HUES64 (cell line): Measurements from ENCODE around the gene TOP1.
"Not testable (repeated sequence)": the region's sequence is repeated elsewhere in the genome, so short reads cannot be mapped to it uniquely, and the experiment has no call there.

Experiments
- H3K27ac ChIP-seq: 2 replicates; pipeline ENCODE4 v1.7.0; 2013; ENCODE audit warnings: low read depth, low read length, inconsistent platforms
- H3K27me3 ChIP-seq: 2 replicates; pipeline ENCODE4 v1.6.1; 2013; ENCODE audit warnings: mild to moderate bottlenecking, low read length; ENCODE audit not compliant: insufficient read depth
- H3K36me3 ChIP-seq: 2 replicates; pipeline ENCODE4 v1.6.1; 2013; ENCODE audit warnings: mild to moderate bottlenecking, low read length; ENCODE audit not compliant: insufficient read depth
- H3K4me1 ChIP-seq: 2 replicates; pipeline ENCODE4 v1.6.1; 2013; ENCODE audit warnings: mild to moderate bottlenecking, low read length, moderate library complexity; ENCODE audit not compliant: insufficient read depth
- H3K4me3 ChIP-seq: 2 replicates; pipeline ENCODE4 v1.5.1; 2013; ENCODE audit warnings: mild to moderate bottlenecking, low read length, moderate library complexity
- H3K9ac ChIP-seq: 2 replicates; pipeline ENCODE4 v1.6.1; 2013; ENCODE audit warnings: mild to moderate bottlenecking, low read depth, low read length
- H3K9me3 ChIP-seq: 2 replicates; pipeline ENCODE4 v1.6.1; 2013; ENCODE audit warnings: low read depth, low read length; ENCODE audit not compliant: insufficient read depth
- WGBS: fragments of 150-250, 120-280 bp; methylation state at CpG from one replicate; pipeline ENCODE4 v1.1.7; 2013; ENCODE audit warnings: missing lambda C conversion rate; 5-methylcytosine and 5-hydroxymethylcytosine counted together

Gene TOP1

GRCh38 chr20:41098703-41099250, 70.2 kb downstream of the TOP1 start:
- Histone ChIP-seq H3K27ac (no peak overlapping the region), H3K36me3 (peaks cover 92% of the 10 kb centered on the region)
- 93% methylated on average over 2 of the region's 4 CpGs for WGBS

GRCh38 chr20:41100001-41100480, 71.4 kb downstream of the TOP1 start:
- H3K4me1 ChIP-seq: no peaks in the 10 kb centered on the region

More at GRCh38 chr20:41098703-41099250, 70.2 kb downstream of the TOP1 start:
- no peaks in the 10 kb centered on the region for H3K4me1 ChIP-seq
- H3K9me3 ChIP-seq: no peaks in the 10 kb centered on the region
- H3K27me3 ChIP-seq: no peaks in the 10 kb centered on the region
- no peak overlapping the region for H3K9ac ChIP-seq
- no peak overlapping the region for H3K4me3 ChIP-seq

GRCh38 chr20:41101660-41102059, 73.0 kb downstream of the TOP1 start:
- 95% methylated on average over 1 of the region's 2 CpGs for WGBS
- Histone ChIP-seq H3K27ac (no peak overlapping the region), H3K27me3 (no peaks in the 10 kb centered on the region), H3K4me3 (no peak overlapping the region), H3K4me1 (no peaks in the 10 kb centered on the region), H3K9me3 (no peaks in the 10 kb centered on the region), H3K9ac (no peak overlapping the region), H3K36me3 (peaks cover 99% of the 10 kb centered on the region)

More at GRCh38 chr20:41100001-41100480, 71.4 kb downstream of the TOP1 start:
- no peaks in the 10 kb centered on the region for H3K27me3 ChIP-seq
- no peaks in the 10 kb centered on the region for H3K9me3 ChIP-seq
- no peak overlapping the region for H3K4me3 ChIP-seq
- WGBS: 95% methylated on average over 9 of the region's 9 CpGs
- H3K36me3 ChIP-seq: peaks cover 95% of the 10 kb centered on the region
- no peak overlapping the region for H3K27ac ChIP-seq
- no peak overlapping the region for H3K9ac ChIP-seq

- Histone ChIP-seq H3K4me3 (no peak overlapping the region), H3K9me3 (no peaks in the 10 kb centered on the region), H3K9ac (no peak overlapping the region), H3K27me3 (no peaks in the 10 kb centered on the region), H3K27ac (no peak overlapping the region), H3K36me3 (peaks cover 95% of the 10 kb centered on the region), H3K4me1 (no peaks in the 10 kb centered on the region)
- 98% methylated on average over 1 of the region's 1 CpG for WGBS
Measured at GRCh38 chr20:41108531-41108930, 79.9 kb downstream of the TOP1 start.

- Histone ChIP-seq H3K27me3 (no peaks in the 10 kb centered on the region), H3K27ac (no peak overlapping the region), H3K9me3 (no peaks in the 10 kb centered on the region), H3K9ac (no peak overlapping the region), H3K36me3 (peaks cover 95% of the 10 kb centered on the region), H3K4me1 (no peaks in the 10 kb centered on the region), H3K4me3 (no peak overlapping the region)
- 98% methylated on average over 11 of the region's 11 CpGs for WGBS
Measured at GRCh38 chr20:41110012-41110411, 81.4 kb downstream of the TOP1 start.

- Histone ChIP-seq H3K36me3 (peaks cover 96% of the 10 kb centered on the region), H3K4me1 (no peaks in the 10 kb centered on the region), H3K9ac (no peak overlapping the region), H3K27me3 (no peaks in the 10 kb centered on the region), H3K9me3 (no peaks in the 10 kb centered on the region), H3K27ac (no peak overlapping the region), H3K4me3 (no peak overlapping the region)
- 92% methylated on average over 5 of the region's 5 CpGs for WGBS
Measured at GRCh38 chr20:41110930-41111577, 82.4 kb downstream of the TOP1 start.

GRCh38 chr20:41111578-41111951, 82.9 kb downstream of the TOP1 start:
- 99% methylated on average over 5 of the region's 5 CpGs for WGBS
- Histone ChIP-seq H3K4me1 (no peaks in the 10 kb centered on the region), H3K36me3 (peaks cover 96% of the 10 kb centered on the region), H3K27ac (no peak overlapping the region), H3K27me3 (no peaks in the 10 kb centered on the region), H3K4me3 (no peak overlapping the region), H3K9me3 (no peaks in the 10 kb centered on the region), H3K9ac (no peak overlapping the region)

- Histone ChIP-seq H3K27ac (no peak overlapping the region), H3K9me3 (no peaks in the 10 kb centered on the region), H3K4me1 (no peaks in the 10 kb centered on the region), H3K9ac (no peak overlapping the region), H3K4me3 (no peak overlapping the region), H3K36me3 (peaks cover 95% of the 10 kb centered on the region), H3K27me3 (no peaks in the 10 kb centered on the region)
- 98% methylated on average over 5 of the region's 6 CpGs for WGBS
Measured at GRCh38 chr20:41116282-41116956, 87.8 kb downstream of the TOP1 start.

GRCh38 chr20:41118159-41118558, 89.5 kb downstream of the TOP1 start:
- H3K27ac ChIP-seq, H3K27me3 ChIP-seq, H3K9me3 ChIP-seq, H3K4me1 ChIP-seq, H3K4me3 ChIP-seq, H3K9ac ChIP-seq: not testable (repeated sequence)
- H3K36me3 ChIP-seq: peaks cover 95% of the 10 kb centered on the region
- 91% methylated on average over 5 of the region's 6 CpGs for WGBS

GRCh38 chr20:41118632-41119031, 90.0 kb downstream of the TOP1 start:
- Histone ChIP-seq H3K27me3 (no peaks in the 10 kb centered on the region), H3K4me3 (no peak overlapping the region), H3K4me1 (no peaks in the 10 kb centered on the region), H3K27ac (no peak overlapping the region), H3K9me3 (no peaks in the 10 kb centered on the region), H3K9ac (no peak overlapping the region), H3K36me3 (peaks cover 96% of the 10 kb centered on the region)
- 100% methylated on average over 3 of the region's 3 CpGs for WGBS
